ENCODE measurements around the gene IFFO2.

The IFFO2 gene

DNA sequence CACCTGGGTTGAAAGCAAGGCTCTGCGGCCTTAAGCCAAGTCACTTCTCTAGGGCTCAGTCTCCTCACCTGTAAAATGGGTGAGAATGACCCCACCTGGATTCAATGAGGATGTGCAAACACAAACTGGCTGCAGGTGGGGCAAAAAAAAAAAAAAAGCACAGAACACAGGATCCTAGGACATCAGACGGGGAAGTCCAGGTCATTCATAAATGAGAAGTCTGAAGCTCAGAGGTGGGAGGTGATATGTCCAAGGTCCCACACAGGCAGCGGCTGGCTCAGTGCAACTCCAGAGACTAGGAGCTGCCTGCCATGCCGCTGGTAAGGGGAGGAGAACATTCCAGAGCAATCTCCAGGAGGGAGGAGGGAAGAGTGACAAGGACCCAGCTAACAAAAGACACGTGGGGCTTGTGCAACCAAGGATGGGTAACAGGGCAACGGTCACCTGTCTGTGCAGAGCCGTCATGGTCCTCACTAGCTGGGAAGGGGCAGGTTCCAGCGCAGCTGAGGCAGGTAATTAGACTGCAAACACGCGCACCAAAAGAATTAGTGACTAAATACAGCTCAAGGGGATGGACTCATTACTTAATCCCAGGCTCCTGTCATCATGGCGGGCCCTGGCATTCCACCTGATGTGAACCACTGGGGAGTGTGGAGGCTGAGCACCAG lies 19.5 kb downstream of the IFFO2 start:
- ATAC-seq = no peak
- TF ChIP-seq PPARA (CRISPR knock-in tag; IDR thresholded peaks at IDR 0.05; ENCODE audit: borderline replicate concordance) (no peak), ISL1 (CRISPR knock-in tag; IDR thresholded peaks at IDR 0.05) (no peak), ZFP30 (CRISPR knock-in tag; IDR thresholded peaks at IDR 0.05) (no peak), ZFP3 (CRISPR knock-in tag; IDR thresholded peaks at IDR 0.05) (no peak), TCF4 (CRISPR knock-in tag; IDR thresholded peaks at IDR 0.05; ENCODE audit: borderline replicate concordance) (no peak), GLIS3 (CRISPR knock-in tag; IDR thresholded peaks at IDR 0.05) (no peak), ZC3H10 (CRISPR knock-in tag; IDR thresholded peaks at IDR 0.05) (no peak), ARNTL (CRISPR knock-in tag; IDR thresholded peaks at IDR 0.05; ENCODE audit: borderline replicate concordance, low read depth) (no peak), ZNF70 (CRISPR knock-in tag; IDR thresholded peaks at IDR 0.05) (no peak), ESRRG (CRISPR knock-in tag; IDR thresholded peaks at IDR 0.05) (no peak), CSDC2 (CRISPR knock-in tag; IDR thresholded peaks at IDR 0.05) (no peak), ZNF565 (CRISPR knock-in tag; conservative IDR thresholded peaks at IDR 0.05; ENCODE audit: low read depth) (no peak), OSR1 (CRISPR knock-in tag; IDR thresholded peaks at IDR 0.05) (no peak), SNAI2 (CRISPR knock-in tag; IDR thresholded peaks at IDR 0.05) (no peak), BACH2 (CRISPR knock-in tag; IDR thresholded peaks at IDR 0.05; ENCODE audit: borderline replicate concordance) (no peak)
- TF ChIP-seq, protein P1, sequence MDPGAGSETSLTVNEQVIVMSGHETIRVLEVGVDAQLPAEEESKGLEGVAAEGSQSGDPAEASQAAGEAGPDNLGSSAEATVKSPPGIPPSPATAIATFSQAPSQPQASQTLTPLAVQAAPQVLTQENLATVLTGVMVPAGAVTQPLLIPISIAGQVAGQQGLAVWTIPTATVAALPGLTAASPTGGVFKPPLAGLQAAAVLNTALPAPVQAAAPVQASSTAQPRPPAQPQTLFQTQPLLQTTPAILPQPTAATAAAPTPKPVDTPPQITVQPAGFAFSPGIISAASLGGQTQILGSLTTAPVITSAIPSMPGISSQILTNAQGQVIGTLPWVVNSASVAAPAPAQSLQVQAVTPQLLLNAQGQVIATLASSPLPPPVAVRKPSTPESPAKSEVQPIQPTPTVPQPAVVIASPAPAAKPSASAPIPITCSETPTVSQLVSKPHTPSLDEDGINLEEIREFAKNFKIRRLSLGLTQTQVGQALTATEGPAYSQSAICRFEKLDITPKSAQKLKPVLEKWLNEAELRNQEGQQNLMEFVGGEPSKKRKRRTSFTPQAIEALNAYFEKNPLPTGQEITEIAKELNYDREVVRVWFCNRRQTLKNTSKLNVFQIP (CRISPR knock-in tag; IDR thresholded peaks at IDR 0.05; ENCODE audit: borderline replicate concordance, low read depth) = no peak
- TF ChIP-seq, protein P2, sequence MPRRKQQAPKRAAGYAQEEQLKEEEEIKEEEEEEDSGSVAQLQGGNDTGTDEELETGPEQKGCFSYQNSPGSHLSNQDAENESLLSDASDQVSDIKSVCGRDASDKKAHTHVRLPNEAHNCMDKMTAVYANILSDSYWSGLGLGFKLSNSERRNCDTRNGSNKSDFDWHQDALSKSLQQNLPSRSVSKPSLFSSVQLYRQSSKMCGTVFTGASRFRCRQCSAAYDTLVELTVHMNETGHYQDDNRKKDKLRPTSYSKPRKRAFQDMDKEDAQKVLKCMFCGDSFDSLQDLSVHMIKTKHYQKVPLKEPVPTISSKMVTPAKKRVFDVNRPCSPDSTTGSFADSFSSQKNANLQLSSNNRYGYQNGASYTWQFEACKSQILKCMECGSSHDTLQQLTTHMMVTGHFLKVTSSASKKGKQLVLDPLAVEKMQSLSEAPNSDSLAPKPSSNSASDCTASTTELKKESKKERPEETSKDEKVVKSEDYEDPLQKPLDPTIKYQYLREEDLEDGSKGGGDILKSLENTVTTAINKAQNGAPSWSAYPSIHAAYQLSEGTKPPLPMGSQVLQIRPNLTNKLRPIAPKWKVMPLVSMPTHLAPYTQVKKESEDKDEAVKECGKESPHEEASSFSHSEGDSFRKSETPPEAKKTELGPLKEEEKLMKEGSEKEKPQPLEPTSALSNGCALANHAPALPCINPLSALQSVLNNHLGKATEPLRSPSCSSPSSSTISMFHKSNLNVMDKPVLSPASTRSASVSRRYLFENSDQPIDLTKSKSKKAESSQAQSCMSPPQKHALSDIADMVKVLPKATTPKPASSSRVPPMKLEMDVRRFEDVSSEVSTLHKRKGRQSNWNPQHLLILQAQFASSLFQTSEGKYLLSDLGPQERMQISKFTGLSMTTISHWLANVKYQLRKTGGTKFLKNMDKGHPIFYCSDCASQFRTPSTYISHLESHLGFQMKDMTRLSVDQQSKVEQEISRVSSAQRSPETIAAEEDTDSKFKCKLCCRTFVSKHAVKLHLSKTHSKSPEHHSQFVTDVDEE (CRISPR knock-in tag; IDR thresholded peaks at IDR 0.05) = no peak
- TF ChIP-seq, protein P3, sequence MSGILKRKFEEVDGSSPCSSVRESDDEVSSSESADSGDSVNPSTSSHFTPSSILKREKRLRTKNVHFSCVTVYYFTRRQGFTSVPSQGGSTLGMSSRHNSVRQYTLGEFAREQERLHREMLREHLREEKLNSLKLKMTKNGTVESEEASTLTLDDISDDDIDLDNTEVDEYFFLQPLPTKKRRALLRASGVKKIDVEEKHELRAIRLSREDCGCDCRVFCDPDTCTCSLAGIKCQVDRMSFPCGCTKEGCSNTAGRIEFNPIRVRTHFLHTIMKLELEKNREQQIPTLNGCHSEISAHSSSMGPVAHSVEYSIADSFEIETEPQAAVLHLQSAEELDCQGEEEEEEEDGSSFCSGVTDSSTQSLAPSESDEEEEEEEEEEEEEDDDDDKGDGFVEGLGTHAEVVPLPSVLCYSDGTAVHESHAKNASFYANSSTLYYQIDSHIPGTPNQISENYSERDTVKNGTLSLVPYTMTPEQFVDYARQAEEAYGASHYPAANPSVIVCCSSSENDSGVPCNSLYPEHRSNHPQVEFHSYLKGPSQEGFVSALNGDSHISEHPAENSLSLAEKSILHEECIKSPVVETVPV (CRISPR knock-in tag; IDR thresholded peaks at IDR 0.05) = no peak
- TF ChIP-seq, protein P4, sequence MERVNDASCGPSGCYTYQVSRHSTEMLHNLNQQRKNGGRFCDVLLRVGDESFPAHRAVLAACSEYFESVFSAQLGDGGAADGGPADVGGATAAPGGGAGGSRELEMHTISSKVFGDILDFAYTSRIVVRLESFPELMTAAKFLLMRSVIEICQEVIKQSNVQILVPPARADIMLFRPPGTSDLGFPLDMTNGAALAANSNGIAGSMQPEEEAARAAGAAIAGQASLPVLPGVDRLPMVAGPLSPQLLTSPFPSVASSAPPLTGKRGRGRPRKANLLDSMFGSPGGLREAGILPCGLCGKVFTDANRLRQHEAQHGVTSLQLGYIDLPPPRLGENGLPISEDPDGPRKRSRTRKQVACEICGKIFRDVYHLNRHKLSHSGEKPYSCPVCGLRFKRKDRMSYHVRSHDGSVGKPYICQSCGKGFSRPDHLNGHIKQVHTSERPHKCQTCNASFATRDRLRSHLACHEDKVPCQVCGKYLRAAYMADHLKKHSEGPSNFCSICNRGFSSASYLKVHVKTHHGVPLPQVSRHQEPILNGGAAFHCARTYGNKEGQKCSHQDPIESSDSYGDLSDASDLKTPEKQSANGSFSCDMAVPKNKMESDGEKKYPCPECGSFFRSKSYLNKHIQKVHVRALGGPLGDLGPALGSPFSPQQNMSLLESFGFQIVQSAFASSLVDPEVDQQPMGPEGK (CRISPR knock-in tag; IDR thresholded peaks at IDR 0.05; ENCODE audit: borderline replicate concordance) = no peak

DNA sequence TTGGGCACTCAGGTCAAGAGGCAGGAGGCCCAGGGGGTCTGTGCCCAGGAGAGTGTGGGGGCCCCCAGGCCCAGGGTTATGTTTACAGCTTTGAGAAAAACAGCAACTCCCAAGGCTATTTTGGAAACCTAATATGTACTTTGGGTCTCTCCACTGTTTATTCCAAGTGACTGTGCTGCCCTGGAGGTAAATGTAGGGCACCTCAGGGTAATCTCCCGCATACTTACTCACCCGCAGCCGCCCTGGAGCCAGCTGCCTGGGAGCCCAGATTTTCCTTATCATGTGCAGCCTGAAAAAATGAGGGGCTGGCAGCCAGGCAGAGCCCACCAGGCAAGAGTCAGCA lies 20.0 kb downstream of the IFFO2 start:
- no peak for ATAC-seq
- TF ChIP-seq PPARA (CRISPR knock-in tag; IDR thresholded peaks at IDR 0.05; ENCODE audit: borderline replicate concordance) = no peak

DNA sequence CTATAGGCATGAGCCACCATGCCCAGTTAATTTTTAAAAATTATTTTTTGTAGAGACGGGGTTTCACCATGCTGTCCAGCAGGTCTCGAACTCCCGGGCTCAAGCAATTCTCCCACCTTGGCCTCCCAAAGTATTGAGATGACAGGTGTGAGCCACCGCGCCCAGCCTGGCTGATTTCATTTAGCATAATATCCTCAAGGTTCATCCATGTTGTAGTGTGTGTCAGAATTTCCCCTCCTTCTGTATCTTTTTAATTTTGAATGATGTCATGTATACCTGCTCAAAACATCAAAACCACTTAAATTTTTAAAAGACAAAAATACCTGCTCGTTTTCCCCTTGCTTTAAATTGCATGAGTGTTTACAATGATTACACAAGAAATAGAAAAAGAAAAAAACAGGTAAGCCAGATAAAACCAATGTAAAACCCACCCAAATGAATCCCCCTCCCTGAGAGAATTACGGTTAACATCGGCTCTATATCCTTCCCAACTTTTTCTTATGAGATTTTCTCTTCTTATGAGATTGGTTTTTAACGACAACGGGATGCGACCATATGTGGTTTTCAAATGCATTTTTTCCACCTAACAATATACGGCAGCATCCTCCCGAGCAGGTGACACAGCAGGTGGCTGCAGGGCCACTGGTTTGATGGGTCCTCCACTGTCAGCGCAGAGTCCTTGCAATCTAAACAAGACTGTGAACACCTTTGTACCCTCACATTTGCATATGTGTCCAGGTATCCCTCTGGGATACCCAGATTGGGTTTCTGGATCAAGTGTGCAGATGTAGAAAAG lies 22.1 kb downstream of the IFFO2 start:
- ATAC-seq = no peak
- no peak for TF ChIP-seq CSDC2 (CRISPR knock-in tag; IDR thresholded peaks at IDR 0.05)
- TF ChIP-seq ZNF565 (CRISPR knock-in tag; conservative IDR thresholded peaks at IDR 0.05; ENCODE audit: low read depth) = no peak
- TF ChIP-seq, protein P1 (CRISPR knock-in tag; IDR thresholded peaks at IDR 0.05; ENCODE audit: borderline replicate concordance, low read depth) = no peak
- TF ChIP-seq ESRRG (CRISPR knock-in tag; IDR thresholded peaks at IDR 0.05) = no peak
